ENCODE results near the gene WIPI1.

GRCh38 chr17:68499587-68499986, 42.3 kb upstream of the WIPI1 start:
- TF ChIP-seq POLR2A (IDR thresholded peaks at IDR 0.05) (no peak), CTCF (IDR thresholded peaks at IDR 0.05) (no peak)
